Motor neuron (in vitro differentiated cells): Measurements from ENCODE around the gene CLIP1. TPM values are rescaled to one million over a fixed set of nuclear protein-coding genes. Genes with fewer than 3 reads are reported as not detected.

Experiments used
- ATAC-seq, 8 experiments: fragments of 200-7000 bp; cut with Tn5 transposase; replicated peaks in 6 of 8; 2 replicates each; pipeline ENCODE4 v1.8.0; 2021; ENCODE audit warnings: mild to moderate bottlenecking in 8 of 8, moderate library complexity in 8 of 8
- H3K27ac ChIP-seq, 2 donors: fragments of 250-450 bp; sonication (Bioruptor Pico); 2 replicates each; pipeline ENCODE4 v1.9.0; 2021; ENCODE audit warnings: antibody characterized with exemption in 2 of 2, mild to moderate bottlenecking in 2 of 2, moderate library complexity in 1 of 2
- H3K4me1 ChIP-seq, 2 donors: fragments of 250-450 bp; sonication (Bioruptor Pico); replicated peaks in 1 of 2; 2 replicates each; pipeline ENCODE4 v1.6.1; 2021; ENCODE audit warnings: antibody characterized with exemption in 2 of 2, mild to moderate bottlenecking in 2 of 2, moderate library complexity in 1 of 2
- H3K4me3 ChIP-seq, 5 donors: fragments of 250-450 bp; sonication (Bioruptor Pico); 2 replicates each; pipeline ENCODE4 v1.9.0; 2021; ENCODE audit warnings: antibody characterized with exemption in 5 of 5, mild to moderate bottlenecking in 5 of 5, moderate library complexity in 4 of 5
- WGBS, 10 experiments: fragments of 450-650 bp; shearing (Covaris generic); methylation state at CpG; one replicate each; pipeline ENCODE4 v1.0.0; 2022; 5-methylcytosine and 5-hydroxymethylcytosine counted together
- in situ Hi-C, 9 experiments: fragments of 400-800 bp; cut with MboI; loops; one replicate each; pipeline ENCODE4 v1.15.0; 2021; ENCODE audit warnings: low sequenced_read_pairs in 9 of 9, low pct_unique_long_range_greater_than_20kb in 2 of 9; ENCODE audit not compliant: unreplicated experiment in 9 of 9
- total RNA-seq, 8 experiments: library from RNA; unstranded; fragments of 300-600 nt; gene quantifications; 2 replicates each; pipeline versions ENCODE4 v1.2.3 to v1.2.4, GENCODE V29; 2022

The CLIP1 gene
- total RNA-seq, 8 experiments from 2014 or later, result 44.5 to 110 (median 65.1) TPM

GRCh38 chr12:122308811-122309210 lies 113.7 kb downstream of the CLIP1 start:
- H3K4me3 ChIP-seq, result no peak overlapping the region
- H3K4me1 ChIP-seq, result no peaks in the 10 kb centered on the region
- 29 to 100% (median 100%) methylated on average over 1 of the region's 1 CpG; no CpG with 5 or more reads in 3 of the 10 experiments for WGBS, 10 experiments
- in situ Hi-C loops, result no loop called here
- ATAC-seq, result no peak
- no peak overlapping the region for H3K27ac ChIP-seq

GRCh38 chr12:122306407-122306806 lies 116.1 kb downstream of the CLIP1 start:
- in situ Hi-C loops, result no loop called here
- Histone ChIP-seq H3K27ac (no peak overlapping the region), H3K4me3 (no peak overlapping the region), H3K4me1 (no peaks in the 10 kb centered on the region)
- 20 to 100% (median 84%) methylated on average over 1 to 4 of the region's 4 CpGs; no CpG with 5 or more reads in 4 of the 10 experiments for WGBS, 10 experiments
- no peak for ATAC-seq

GRCh38 chr12:122304924-122305323 lies 117.5 kb downstream of the CLIP1 start:
- no peaks in the 10 kb centered on the region for H3K4me1 ChIP-seq
- no peak overlapping the region for H3K27ac ChIP-seq
- in situ Hi-C loops, result no loop called here
- peak in 2 of 8 experiments; percentile 52 to 88 for ATAC-seq
- WGBS, 10 experiments, result 0 to 100% (median 100%) methylated on average over 1 of the region's 1 CpG; no CpG with 5 or more reads in 2 of the 10 experiments
- H3K4me3 ChIP-seq, result no peak overlapping the region

GRCh38 chr12:122303068-122303467 lies 119.4 kb downstream of the CLIP1 start:
- no peak overlapping the region for H3K4me3 ChIP-seq
- H3K4me1 ChIP-seq, result no peaks in the 10 kb centered on the region
- no peak for ATAC-seq
- 74 to 100% (median 90%) methylated on average over 2 to 4 of the region's 4 CpGs for WGBS, 10 experiments
- in situ Hi-C loops, result no loop called here
- H3K27ac ChIP-seq, result no peak overlapping the region

GRCh38 chr12:122298071-122298748 lies 124.3 kb downstream of the CLIP1 start:
- Histone ChIP-seq H3K4me3 (no peak overlapping the region), H3K4me1 (no peaks in the 10 kb centered on the region), H3K27ac (no peak overlapping the region)
- 4 to 100% (median 86%) methylated on average over 1 to 14 of the region's 14 CpGs; no CpG with 5 or more reads in 1 of the 10 experiments for WGBS, 10 experiments
- ATAC-seq, result peak in 3 of 8 experiments; percentile 95 to 96 (median 96)
- in situ Hi-C loops, result no loop called here

GRCh38 chr12:122297494-122297893 lies 125.0 kb downstream of the CLIP1 start:
- WGBS, 10 experiments, result 30 to 100% (median 90%) methylated on average over 2 to 4 of the region's 9 CpGs; no CpG with 5 or more reads in 3 of the 10 experiments
- ATAC-seq, result peak in 1 of 8 experiments; percentile 29
- in situ Hi-C loops, result no loop called here
- no peak overlapping the region for H3K27ac ChIP-seq
- H3K4me3 ChIP-seq, result no peak overlapping the region
- no peaks in the 10 kb centered on the region for H3K4me1 ChIP-seq

DNA sequence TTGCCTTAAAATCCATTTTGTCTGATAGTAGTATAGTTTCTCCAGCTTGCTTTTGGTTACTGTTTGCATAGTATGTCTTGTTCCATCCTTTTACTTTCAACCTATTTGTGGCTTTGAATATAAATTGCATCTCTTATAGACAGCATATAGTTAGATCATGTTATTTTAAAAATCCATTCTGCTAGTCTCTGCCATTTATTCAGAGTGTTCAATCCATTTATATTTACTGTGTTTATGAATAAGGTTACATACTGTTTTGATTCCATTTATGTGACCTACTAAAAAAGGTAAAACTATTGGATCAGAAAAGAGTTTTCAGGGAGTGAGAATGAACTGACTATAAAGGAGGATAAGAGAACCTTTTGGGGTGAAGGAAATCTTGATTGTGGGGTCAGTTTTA lies 126.6 kb downstream of the CLIP1 start:
- in situ Hi-C loops, result no loop called here
- H3K4me1 ChIP-seq, result no peaks in the 10 kb centered on the region
- no peak overlapping the region for H3K4me3 ChIP-seq
- ATAC-seq, result no peak
- H3K27ac ChIP-seq, result no peak overlapping the region

- Histone ChIP-seq H3K27ac (no peak overlapping the region), H3K4me3 (no peak overlapping the region), H3K4me1 (no peaks in the 10 kb centered on the region)
- ATAC-seq, result no peak
- 87 to 98% (median 94%) methylated on average over 2 to 3 of the region's 3 CpGs; no CpG with 5 or more reads in 1 of the 10 experiments for WGBS, 10 experiments
- in situ Hi-C loops, result no loop called here
Observed at GRCh38 chr12:122293081-122293480, 129.4 kb downstream of the CLIP1 start.

- H3K27ac ChIP-seq, result no peak overlapping the region
- no peak overlapping the region for H3K4me3 ChIP-seq
- 90 to 100% (median 97%) methylated on average over 2 to 8 of the region's 8 CpGs; no CpG with 5 or more reads in 1 of the 10 experiments for WGBS, 10 experiments
- in situ Hi-C loops, result no loop called here
- H3K4me1 ChIP-seq, result no peaks in the 10 kb centered on the region
- ATAC-seq, result no peak
Observed at GRCh38 chr12:122291431-122291830, 131.0 kb downstream of the CLIP1 start.

DNA sequence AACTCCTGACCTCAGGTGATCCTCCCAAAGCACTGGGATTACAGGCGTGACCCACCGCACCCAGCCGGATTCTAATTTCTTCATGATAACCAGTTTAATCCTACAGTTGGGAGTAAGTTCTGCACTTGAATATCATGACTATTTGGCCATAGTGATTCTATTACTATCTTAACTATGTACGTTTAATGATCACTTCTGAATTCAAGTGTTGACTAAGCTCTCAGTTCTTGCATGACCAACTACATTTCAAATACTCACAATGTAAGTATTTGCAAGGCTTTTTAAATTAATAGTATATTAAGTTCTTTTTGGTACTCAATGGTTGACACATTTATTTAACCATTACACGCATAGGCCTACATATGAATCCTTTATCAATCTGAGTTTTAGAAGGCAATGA lies 138.8 kb downstream of the CLIP1 start:
- in situ Hi-C loops, result no loop called here
- H3K4me3 ChIP-seq, result no peak overlapping the region
- WGBS, 10 experiments, result 80 to 100% (median 99%) methylated on average over 1 to 5 of the region's 5 CpGs; no CpG with 5 or more reads in 4 of the 10 experiments
- H3K4me1 ChIP-seq, result no peaks in the 10 kb centered on the region
- H3K27ac ChIP-seq, result no peak overlapping the region
- ATAC-seq, result no peak

GRCh38 chr12:122282061-122282460 lies 140.4 kb downstream of the CLIP1 start:
- in situ Hi-C loops, result no loop called here
- WGBS, 10 experiments, result 10 to 62% (median 46%) methylated on average over 2 to 4 of the region's 4 CpGs
- Histone ChIP-seq H3K4me3 (no peak overlapping the region), H3K4me1 (no peaks in the 10 kb centered on the region), H3K27ac (no peak overlapping the region)
- ATAC-seq, result peak in 2 of 8 experiments; percentile 72 to 76

GRCh38 chr12:122276242-122276641 lies 146.2 kb downstream of the CLIP1 start:
- Histone ChIP-seq H3K4me3 (no peak overlapping the region), H3K4me1 (no peaks in the 10 kb centered on the region), H3K27ac (no peak overlapping the region)
- WGBS, 10 experiments, result 67 to 100% (median 87%) methylated on average over 1 to 7 of the region's 7 CpGs
- in situ Hi-C loops, result no loop called here
- ATAC-seq, result no peak

GRCh38 chr12:122275459-122275858 lies 147.0 kb downstream of the CLIP1 start:
- no peak overlapping the region for H3K4me3 ChIP-seq
- no peaks in the 10 kb centered on the region for H3K4me1 ChIP-seq
- H3K27ac ChIP-seq, result no peak overlapping the region
- WGBS, 10 experiments, result 80 to 100% (median 95%) methylated on average over 1 to 8 of the region's 8 CpGs; no CpG with 5 or more reads in 2 of the 10 experiments
- ATAC-seq, result no peak
- in situ Hi-C loops, result no loop called here
